ENCODE data around the gene ZNF215. TPM values are rescaled to one million over a fixed set of nuclear protein-coding genes. Genes with fewer than 3 reads are reported as not detected.

ZNF215 gene
- total RNA-seq, 1 experiment from 2014 or later: 0.26 TPM

GRCh38 chr11:6988506-6988905, 62.3 kb downstream of the ZNF215 start:
- TF ChIP-seq EZH2 (IDR thresholded peaks at IDR 0.05; ENCODE audit: borderline replicate concordance, low read depth, low read length, poor library complexity, severe bottlenecking) (no peak), CTCF (conservative IDR thresholded peaks at IDR 0.05; ENCODE audit: low read depth, low read length) (no peak)
- no peaks in the 10 kb centered on the region for H3K36me3 ChIP-seq (ENCODE audit: insufficient read depth, low read length, poor library complexity, severe bottlenecking)
- no peaks in the 10 kb centered on the region for H3K27me3 ChIP-seq (replicated peaks; ENCODE audit: insufficient read depth, low read depth, low read length, poor library complexity)
- CTCF ChIA-PET: no interaction called here
- POLR2A ChIA-PET (ENCODE audit: low non-redundant PET): no interaction called here
- DNase-seq (ENCODE audit: low spot score): no peak
- intact Hi-C loops (cut with micrococcal nuclease; ENCODE audit: unreplicated experiment): no loop called here
- H3K4me1 ChIP-seq (ENCODE audit: insufficient read depth, low read length, poor library complexity, severe bottlenecking): no peaks in the 10 kb centered on the region
- no peak overlapping the region for H3K27ac ChIP-seq (ENCODE audit: low read depth, low read length, poor library complexity, severe bottlenecking)
- H3K4me3 ChIP-seq (ENCODE audit: low read depth, low read length, poor library complexity, severe bottlenecking): no peak overlapping the region
- no TSS peak for BruUV-seq (replicated peaks)
- no peaks in the 10 kb centered on the region for H3K9me3 ChIP-seq (ENCODE audit: low read depth, low read length, poor library complexity, severe bottlenecking)

GRCh38 chr11:6991227-6991626, 65.0 kb downstream of the ZNF215 start:
- no peak overlapping the region for H3K4me3 ChIP-seq (ENCODE audit: low read depth, low read length, poor library complexity, severe bottlenecking)
- intact Hi-C loops (cut with micrococcal nuclease; ENCODE audit: unreplicated experiment): no loop called here
- no peaks in the 10 kb centered on the region for H3K9me3 ChIP-seq (ENCODE audit: low read depth, low read length, poor library complexity, severe bottlenecking)
- no peak overlapping the region for H3K27ac ChIP-seq (ENCODE audit: low read depth, low read length, poor library complexity, severe bottlenecking)
- H3K27me3 ChIP-seq (replicated peaks; ENCODE audit: insufficient read depth, low read depth, low read length, poor library complexity): no peaks in the 10 kb centered on the region
- DNase-seq (ENCODE audit: low spot score): no peak
- ChIA-PET CTCF (no interaction called here), POLR2A (ENCODE audit: low non-redundant PET) (no interaction called here)
- no peaks in the 10 kb centered on the region for H3K4me1 ChIP-seq (ENCODE audit: insufficient read depth, low read length, poor library complexity, severe bottlenecking)
- no peak for TF ChIP-seq CTCF (conservative IDR thresholded peaks at IDR 0.05; ENCODE audit: low read depth, low read length)
- TF ChIP-seq EZH2 (IDR thresholded peaks at IDR 0.05; ENCODE audit: borderline replicate concordance, low read depth, low read length, poor library complexity, severe bottlenecking): no peak
- no peaks in the 10 kb centered on the region for H3K36me3 ChIP-seq (ENCODE audit: insufficient read depth, low read length, poor library complexity, severe bottlenecking)
- BruUV-seq (replicated peaks): no TSS peak

GRCh38 chr11:6992026-6992425, 65.8 kb downstream of the ZNF215 start:
- intact Hi-C loops (cut with micrococcal nuclease; ENCODE audit: unreplicated experiment): no loop called here
- Histone ChIP-seq H3K27me3 (replicated peaks; ENCODE audit: insufficient read depth, low read depth, low read length, poor library complexity) (no peaks in the 10 kb centered on the region), H3K36me3 (ENCODE audit: insufficient read depth, low read length, poor library complexity, severe bottlenecking) (no peaks in the 10 kb centered on the region), H3K4me1 (ENCODE audit: insufficient read depth, low read length, poor library complexity, severe bottlenecking) (no peaks in the 10 kb centered on the region), H3K27ac (ENCODE audit: low read depth, low read length, poor library complexity, severe bottlenecking) (no peak overlapping the region), H3K9me3 (ENCODE audit: low read depth, low read length, poor library complexity, severe bottlenecking) (no peaks in the 10 kb centered on the region), H3K4me3 (ENCODE audit: low read depth, low read length, poor library complexity, severe bottlenecking) (no peak overlapping the region)
- ChIA-PET CTCF (no interaction called here), POLR2A (ENCODE audit: low non-redundant PET) (no interaction called here)
- BruUV-seq (replicated peaks): no TSS peak
- no peak for DNase-seq (ENCODE audit: low spot score)
- TF ChIP-seq CTCF (conservative IDR thresholded peaks at IDR 0.05; ENCODE audit: low read depth, low read length): no peak
- TF ChIP-seq EZH2 (IDR thresholded peaks at IDR 0.05; ENCODE audit: borderline replicate concordance, low read depth, low read length, poor library complexity, severe bottlenecking): no peak
